ENCODE data around the gene ABHD17B.
A peak's percentile ranks its signal among the peaks of the same experiment; 100 is the strongest.
"Not testable (repeated sequence)": the region's sequence is repeated elsewhere in the genome, so short reads cannot be mapped to it uniquely, and the experiment has no call there.

ABHD17B gene

DNA sequence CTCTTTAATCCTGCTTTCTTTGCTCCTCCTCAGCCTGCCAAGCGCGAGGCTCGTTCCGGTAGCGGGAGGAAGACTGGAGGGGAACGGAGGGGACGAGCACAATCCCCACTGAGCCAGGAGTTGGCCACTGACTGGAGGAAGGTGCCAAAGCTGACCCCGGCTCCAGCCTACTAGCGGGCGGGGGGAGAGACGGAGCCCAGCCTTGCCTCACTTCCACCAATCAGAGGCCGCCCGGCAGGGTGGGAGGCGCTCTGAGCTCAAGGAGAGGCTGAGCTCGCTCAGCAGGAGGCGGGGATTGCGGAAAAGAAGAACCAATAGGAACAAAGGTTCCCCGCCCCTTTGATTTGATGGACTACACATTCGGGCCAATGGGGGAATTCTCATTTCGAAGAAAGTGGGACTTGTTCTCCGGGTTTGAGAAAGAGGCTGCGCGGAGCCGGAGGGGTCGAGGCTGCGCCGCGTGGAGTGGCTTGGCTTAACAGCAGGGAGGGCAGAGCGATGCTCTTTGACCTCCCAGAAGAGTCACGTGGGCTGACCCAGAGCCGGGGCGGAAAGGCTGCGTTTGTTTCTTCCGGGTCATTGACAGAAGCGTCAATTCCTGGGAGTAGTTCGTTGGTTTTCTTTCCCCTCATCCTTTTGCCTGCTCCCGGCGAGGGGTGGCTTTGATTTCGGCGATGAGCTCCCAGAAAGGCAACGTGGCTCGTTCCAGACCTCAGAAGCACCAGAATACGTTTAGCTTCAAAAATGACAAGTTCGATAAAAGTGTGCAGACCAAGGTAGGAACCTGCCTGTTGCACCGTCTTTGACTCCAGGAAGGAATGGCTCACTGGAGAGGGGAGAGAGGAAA is at the start of gene ABHD17B, which contains the start of gene C9orf85:
ABHD17B (minus strand) TSS at position 133 of the 847 bp plus-strand sequence. CDS start 36,113 bp downstream, outside the sequence.
C9orf85 (plus strand) TSS at position 579 of the 847 bp plus-strand sequence; CDS start at position 675, 96 bp downstream.
- peak; percentile 96 for DNase-seq

DNA sequence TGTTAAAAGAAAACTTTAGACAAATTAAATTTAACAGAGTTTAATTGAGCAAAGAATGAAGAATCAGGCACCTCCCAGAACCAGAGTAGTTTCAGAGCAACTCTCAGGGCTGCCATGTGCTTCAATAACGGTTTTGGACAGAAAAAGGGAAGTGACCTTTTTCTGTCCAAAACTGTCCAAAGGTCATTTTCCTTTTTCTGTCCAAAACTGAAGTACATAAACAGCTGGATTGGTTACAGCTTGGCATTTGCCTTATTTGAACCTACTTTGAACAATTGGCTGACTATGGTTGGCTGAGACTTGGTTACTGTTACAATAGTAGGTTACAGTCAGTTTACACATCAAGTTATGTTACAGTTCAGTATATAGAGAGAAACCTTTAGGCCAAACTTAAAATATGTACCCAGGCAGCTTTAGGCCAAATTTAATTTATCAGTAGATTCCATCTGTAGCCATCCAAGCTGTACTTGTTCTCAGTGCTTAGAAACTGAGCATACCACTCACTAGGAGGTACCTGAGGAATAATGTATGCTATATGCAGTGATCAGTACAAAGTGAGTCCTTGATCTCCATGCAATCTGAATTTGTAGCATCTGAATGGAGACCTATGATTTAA is 44.4 kb upstream of the ABHD17B start:
- DNase-seq = no peak

DNA sequence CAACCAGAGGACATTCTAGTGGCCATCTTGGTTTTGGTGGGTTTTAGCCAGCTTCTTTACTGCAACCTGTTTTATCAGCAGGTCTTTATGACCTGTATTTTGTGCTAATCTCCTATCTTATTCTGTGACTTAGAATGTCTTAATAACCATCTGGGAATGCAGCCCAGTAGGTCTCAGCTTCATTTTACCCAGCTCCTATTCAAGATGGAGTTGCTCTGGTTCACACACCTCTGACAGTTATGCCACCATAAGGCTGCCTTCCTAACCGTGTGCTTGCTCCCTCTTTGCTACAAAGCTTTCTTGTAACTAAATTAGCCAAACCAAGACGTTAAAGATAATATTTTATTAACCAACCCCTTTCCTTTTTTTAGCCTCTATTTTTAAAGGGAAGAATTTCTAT is 43.7 kb upstream of the ABHD17B start:
- DNase-seq = not testable (repeated sequence)

DNA sequence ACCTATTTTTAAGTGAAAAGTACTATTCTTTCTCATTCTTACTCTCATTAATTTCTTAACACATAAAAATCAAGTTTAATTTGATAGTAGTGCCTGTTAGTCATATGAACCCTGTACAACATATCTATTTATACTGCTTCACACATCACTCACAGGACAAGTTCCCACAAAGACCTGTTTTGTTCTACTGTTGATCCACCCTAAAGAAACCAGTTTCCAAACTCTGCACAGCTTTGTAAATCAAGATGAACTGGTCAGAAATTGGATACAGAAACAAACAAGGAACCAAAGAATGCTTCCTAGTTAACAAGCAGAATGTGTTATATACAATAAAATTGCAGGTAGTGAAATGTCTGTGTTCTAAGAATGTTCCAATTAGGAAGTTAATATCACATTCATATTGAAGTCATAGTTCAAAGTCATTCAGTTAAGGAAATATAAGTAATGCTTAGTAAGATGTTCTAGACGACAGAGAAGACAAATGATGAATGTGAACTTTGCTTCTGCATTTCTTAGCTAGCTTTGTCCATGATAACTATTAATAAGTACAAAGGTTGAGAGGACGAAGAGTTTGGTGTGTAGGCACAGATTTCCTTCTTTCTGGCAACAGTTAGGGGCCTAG is 33.9 kb upstream of the ABHD17B start:
- DNase-seq = no peak

DNA sequence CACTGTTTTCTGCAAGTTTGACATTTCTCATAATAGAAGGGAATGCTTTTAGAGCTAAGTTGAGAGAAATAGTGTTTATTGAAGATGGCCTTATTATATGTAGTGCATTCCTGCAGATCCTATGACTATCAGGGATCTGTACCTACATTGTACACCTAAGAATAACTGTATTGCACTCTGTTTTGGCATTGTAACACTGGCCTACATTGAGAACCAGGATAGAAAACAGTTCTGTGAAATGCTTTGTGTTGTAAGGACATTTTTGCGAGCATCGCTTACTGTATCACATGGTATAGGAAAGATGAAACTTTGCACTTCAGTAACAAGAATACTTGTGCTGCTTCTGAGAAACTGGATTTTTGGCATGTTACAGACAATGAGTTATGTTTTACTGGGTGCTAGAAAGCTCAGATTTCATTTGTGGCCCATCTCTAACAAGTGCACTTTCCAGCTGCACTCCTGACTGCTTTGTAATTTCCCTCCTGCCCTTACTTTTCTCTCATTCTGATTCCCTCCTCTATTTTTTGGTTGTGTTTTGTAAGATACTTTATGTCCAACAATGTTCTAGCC is 31.1 kb upstream of the ABHD17B start:
- no peak for DNase-seq

DNA sequence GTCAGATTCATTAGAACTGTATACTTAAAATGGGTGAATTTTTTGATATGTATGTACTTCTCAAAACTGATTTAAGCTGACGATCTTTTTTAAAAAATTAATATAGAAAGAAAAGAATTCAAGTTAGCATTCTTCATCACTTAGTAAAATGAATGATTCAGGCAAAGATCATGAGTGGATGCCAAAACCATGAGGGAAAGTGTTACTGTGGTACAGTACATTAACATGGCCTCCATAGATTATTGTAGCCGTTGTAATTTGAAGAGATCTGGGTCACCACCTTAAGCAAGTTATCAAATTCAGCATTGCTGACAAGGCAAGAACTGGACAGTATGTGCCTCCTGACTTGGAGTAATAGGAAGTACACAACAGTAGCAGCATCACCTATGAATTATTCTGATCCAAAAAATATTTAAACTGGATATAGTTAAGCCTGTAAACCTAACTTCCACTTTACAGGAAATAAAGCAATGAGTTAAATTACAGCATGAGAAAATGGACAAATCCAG is 30.1 kb upstream of the ABHD17B start:
- DNase-seq = no peak

DNA sequence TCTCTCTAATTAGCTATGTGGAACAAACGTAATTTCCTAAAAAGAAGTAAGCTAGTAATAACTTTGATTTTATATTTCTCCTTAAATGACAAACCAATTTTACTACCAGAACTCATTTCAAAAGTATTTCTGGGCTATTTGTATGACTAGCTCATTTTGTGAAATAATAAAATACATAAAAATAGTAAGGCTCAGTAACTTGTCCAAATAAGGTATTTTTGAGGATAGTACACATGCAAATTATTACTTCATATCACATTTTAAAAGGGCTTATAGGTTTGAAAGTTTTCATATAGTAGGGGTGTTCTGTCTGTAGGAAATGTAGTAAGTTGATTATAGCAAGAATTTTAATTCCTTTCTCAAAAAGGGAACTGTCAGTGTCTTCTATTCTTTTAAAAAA is 26.9 kb upstream of the ABHD17B start:
- no peak for DNase-seq

DNA sequence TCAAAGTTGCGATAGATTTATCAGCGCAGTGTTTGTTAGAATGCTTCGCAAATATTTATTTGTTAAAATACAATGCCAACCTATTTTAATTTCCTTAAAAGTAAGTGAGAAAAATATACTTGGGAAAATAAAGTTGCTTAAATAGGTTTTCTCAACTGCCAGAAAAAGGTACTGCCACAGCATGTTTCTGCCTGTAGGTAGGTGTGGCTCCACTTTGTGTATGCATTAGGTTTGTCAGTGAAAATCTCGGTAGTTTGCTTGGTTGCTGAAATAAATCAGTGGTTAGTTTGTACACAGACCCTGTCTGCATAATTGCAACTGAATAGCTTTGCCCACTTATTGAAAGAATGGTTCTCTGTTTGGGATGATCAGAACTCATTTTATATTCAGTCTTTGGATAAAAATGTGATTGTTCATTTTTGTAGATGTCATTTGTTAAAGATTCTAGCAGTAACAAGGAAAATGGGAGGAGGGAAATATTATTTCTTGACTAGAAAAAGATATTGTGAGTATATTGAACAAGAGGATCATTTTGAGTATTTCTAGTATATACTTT is 26.2 kb upstream of the ABHD17B start:
- DNase-seq = no peak

DNA sequence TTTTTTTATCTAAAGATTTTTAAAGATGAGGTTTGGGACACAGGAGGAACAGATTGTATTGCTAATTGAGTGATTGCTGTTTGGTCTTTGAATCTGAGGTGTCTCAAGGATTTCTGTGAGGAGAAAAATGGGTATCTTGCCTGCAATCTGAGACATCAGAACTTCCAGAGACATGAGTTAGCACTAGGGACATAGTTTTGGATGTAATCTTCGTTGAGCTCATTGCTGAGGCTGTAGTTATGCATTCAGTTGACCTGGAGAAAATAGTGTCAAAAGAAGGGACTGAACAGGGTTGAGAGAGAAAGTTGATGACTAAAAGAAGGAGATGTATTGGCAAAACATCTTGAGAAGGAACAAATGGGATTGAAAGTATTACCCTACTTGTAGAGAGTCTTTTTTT is 25.1 kb upstream of the ABHD17B start:
- no peak for DNase-seq

DNA sequence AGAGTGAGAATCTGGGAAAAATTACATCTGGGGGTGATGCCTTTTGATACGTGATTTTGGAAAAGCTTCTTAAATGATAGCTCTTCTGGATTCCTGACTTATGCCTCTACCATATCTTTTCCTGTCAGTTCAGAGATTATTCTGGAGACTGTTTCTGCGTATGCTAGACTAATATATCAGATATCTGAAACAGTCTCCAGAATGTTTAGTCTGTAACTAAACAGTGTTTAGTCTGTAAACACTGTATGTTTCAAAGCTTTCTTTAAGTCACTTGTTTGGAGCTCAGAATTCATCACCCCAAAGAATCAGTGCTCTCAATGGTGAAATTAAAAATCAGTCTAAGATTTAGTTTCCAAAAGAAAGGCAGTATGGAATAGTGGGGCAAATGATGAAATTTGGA is 20.2 kb upstream of the ABHD17B start:
- DNase-seq = no peak

DNA sequence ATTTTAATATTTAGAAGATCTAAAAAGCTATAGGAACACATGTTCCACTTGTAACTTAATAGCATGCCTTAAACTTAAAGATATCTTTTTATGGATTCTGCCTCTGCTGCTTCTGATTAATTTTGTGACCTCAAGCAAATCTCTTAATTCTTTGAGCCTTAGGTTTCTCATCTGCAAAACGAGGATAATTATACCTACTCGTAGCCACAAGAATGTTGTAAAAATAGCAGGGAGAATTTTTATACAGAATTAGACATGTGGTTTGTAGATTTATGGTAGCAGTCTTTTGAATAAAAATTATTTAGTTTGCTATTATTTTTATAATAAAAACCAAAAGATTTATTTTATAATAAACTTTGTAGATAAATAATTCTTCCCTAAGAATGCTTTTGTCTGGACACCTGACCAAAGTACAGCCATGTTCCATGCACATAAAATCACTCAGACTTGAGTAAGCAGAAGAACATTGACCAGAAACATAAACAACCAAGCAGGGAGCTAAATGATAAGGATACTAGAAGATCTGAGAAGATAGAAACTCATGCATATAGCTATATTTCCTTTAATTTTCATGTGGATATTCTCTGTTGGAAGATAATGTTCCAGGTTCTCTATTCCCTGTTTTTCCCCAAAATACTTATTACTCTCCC is 18.9 kb upstream of the ABHD17B start:
- no peak for DNase-seq

DNA sequence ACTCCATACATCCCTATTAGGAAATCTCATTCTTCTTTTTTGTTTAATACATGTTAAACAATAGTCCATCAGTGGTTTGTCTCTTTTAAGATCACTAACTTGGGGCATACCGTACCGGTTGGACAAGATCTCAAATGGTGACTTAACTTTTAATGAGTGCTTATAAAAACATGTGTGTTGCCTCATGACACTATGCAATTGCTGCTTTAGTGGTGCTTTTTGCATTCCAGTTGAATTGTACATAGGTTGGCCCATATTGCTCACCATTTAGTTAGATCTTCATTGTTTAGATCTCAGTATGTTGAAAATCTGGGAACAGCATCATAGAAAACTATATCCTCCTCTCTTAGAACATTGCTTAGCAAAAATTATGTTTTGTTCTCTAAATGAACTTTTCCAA is 18.2 kb upstream of the ABHD17B start:
- DNase-seq = no peak

DNA sequence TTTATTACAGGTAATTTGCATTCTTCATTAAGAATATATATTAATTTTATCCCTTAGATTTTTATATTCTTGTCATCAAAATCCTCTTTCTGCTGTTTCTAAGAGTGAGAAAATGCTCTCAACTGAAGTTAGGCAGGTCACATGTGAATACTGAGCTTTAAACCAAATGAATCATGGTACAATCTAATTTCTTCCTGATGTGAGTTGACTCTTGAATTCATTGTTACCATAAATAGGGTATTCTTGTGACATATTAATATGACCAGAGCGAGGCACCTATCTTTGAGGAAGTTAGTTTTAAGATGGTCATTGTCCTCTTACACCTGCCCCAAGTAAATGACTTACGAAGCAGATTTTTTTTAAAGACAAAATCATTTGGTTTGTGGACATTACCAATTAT is 17.8 kb upstream of the ABHD17B start:
- DNase-seq = no peak

DNA sequence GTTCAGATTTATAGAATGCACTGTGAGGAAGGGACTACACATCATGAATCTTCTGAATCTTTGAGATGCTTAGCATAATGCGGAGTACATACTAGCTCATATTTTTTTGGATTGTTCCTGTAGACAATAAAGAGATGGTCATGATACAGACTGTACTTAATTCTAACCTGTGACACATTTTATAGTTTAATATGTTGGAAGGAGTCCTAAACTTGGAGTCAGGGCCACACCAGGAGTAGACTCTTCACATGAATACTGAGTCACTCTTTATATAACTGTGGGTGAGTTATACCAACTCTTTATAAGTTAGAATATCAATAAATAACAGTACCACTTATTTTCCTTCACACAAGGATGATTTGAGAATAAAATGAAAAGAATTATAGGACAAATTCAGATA is 17.4 kb upstream of the ABHD17B start:
- DNase-seq = no peak

DNA sequence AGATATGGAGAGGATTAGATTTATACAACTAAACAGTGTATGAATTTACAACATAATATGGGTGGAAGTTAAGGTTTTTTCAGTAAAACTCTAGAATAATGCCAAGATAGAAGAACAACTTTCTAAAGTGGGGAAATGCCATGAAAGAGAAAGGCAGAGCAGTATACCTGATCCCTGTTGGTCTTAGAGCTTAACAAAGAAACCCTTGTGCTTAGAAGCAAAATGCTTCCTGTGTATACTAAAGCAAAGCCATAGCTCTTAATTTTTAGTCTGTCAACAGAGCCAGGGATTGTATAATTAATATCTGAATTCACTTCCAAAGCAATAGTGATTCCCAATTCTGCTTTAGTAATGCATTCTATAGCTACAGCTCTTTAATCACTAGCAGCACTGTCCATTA is 14.8 kb upstream of the ABHD17B start:
- no peak for DNase-seq

DNA sequence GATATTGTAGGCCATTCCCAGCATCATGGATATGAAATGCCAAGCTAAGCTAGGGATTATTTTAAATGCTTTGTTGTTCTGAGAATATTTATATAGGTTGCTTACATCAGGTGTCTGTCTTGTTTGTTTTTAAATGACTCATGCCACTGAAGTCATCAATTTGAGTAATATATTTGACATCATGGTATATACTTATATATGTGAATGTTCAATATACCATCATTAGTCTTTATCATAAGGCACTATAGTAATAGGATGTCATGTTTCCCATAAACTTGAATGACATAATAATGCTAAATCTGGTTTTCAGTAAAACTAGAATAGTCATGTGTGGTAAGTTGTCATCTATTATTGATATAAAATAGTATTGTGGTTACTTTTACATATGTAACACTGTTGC is 13.6 kb upstream of the ABHD17B start:
- DNase-seq = no peak

DNA sequence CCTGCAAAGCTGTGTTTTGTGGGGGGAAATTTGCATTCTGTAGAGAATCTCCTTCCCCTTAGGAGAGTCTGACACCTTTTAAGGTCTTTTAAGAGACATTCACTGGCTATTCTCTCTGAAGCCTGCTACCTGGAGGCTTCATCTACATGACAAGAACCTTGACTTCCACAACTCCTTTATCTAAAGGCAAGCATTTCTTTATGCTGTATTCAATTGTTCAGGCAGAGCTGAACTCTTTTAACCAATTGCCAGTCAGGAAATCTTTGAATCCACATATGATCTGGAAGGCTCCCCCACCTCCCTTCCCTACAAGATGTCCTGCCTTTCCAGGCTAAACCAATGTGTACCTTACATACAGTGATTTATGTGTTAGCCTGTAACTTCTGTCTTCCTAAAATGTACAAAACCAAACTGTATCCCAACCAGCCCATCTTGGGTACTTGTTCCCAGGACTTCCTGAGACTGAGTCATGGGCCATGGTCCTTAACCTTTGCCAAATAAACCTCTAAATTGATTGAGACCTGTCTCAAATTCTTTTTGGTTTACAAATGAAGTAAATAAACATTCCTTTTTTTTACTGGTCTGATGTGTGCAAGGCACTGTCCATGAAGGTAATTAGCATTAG is 10.3 kb upstream of the ABHD17B start:
- DNase-seq = no peak

DNA sequence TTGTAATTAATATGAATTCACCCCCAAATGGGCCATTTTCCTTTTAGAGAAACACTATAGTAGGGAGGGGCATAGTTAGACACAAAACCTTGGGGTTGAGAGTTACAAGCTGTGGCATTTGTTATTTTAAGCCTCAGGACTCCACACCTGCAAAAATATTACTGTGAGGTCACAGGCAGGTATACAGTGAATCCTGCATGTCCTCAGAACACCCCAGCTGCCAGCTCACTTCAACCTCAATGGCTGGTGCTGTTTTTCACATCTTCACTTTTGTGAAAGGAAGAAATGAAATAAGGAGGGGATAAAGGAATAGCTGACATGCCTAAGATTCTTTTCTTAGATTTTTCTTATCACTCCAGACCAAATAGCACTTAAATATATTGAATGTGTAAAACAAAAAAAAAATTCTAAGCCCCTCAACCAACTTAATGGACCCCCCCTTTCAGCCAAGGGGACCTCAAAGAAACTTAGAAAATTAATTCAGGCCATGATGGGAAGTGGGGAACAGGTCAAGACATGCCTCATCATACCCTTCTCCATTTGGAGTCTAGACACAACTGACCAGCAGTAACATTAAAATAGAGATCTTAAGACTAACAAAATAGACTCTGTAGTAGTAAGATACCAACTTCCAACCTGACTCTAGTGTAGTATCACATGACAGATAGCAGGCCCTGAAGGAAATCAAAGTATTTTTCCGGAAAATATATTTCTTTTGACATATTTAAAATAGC is 9.6 kb upstream of the ABHD17B start:
- no peak for DNase-seq

DNA sequence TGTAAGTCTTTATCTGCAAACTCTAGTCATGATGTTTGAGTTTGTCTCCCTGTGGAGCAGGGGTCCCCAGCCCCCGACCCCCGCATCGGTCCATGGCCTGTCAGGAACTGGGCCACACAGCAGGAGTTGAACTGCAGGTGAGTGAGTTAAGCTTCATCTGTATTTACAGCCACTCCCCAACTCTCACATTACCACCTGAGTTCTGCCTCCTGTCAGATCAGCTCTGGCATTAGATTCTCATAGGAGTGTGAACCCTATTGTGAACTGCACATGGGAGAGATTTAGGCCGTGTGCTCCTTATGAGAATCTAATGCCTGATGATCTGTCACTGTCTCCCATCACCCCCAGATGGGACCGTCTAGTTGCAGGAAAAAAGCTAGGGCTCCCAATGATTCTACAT is 7.4 kb upstream of the ABHD17B start:
- DNase-seq = no peak

DNA sequence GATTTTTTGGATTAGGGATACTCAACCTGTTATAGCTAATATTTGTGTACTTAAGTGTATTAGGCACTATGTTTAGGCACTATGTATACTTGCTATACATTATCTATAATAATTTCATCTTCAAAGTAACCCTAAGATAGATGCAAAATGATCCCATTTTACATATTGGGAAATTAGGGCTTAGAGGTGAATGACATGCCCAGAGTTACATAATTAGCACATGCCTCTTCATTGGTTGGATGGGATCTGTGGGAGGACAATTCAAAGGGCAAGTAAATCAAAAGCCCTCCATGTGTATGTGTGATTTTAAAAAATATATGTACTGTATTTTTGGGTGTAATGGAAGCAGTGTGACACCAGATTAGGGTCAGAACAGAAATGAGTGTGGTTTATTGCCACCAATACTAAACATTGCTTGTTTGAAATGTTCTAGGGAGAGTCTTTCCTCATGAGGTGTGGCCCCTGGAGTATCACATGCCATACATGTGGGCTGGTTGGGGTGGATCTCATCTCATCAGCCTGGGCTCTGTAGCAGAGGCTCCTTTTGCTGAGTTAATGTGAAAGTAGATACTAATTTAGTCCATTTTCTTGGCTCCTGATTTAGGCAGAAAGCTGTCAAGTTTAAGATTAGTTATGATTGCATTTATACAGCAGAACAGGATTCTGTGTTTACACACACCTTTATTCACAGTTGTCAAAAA is 6.0 kb upstream of the ABHD17B start:
- no peak for DNase-seq

DNA sequence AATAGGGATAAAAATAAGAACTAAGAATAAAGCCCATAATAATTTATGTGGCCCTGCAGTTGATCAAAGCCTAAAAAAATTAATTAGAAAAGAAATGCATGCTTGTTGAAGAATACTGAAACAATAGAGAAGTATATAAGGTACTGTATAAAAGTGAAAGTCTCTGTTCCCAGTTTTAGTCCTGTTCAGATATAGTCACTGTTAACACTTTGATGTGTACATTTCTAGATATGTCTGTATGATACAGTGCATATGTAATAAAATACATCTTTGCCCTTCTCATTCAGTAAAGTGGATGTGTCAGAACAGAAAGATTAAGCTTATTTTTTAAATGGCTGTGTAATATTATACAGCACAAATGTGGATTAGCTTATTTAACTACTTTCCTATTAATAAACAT is 4.5 kb upstream of the ABHD17B start:
- no peak for DNase-seq
